Cardiac fibroblast (primary cell): ENCODE data around the gene ANKRD44.

ENCODE experiments used
- DNase-seq, 2 donors: peaks; one replicate each; pipeline versions ENCODE4 v3.0.0 to v3.0.0-alpha.2; 2010; ENCODE audit warnings: low read depth in 2 of 2
- H3K4me3 ChIP-seq, 2 donors: replicated peaks in 1 of 2; 1 replicate in 1 of 2; 2 replicates in 1 of 2; pipeline ENCODE4 v1.5.1; 2011; ENCODE audit warnings: low read depth in 2 of 2, low read length in 2 of 2, mild to moderate bottlenecking in 2 of 2, moderate library complexity in 1 of 2
- CTCF ChIP-seq: IDR thresholded peaks from one replicate; pipeline ENCODE4 v1.5.1; 2011; ENCODE audit warnings: low read depth, mild to moderate bottlenecking, low read length, inconsistent platforms

The ANKRD44 gene

GRCh38 chr2:197274937-197275336 lies 35.6 kb downstream of the ANKRD44 start:
- no peak for DNase-seq
- no peak overlapping the region for H3K4me3 ChIP-seq
- no peak for TF ChIP-seq CTCF

GRCh38 chr2:197274349-197274748 lies 36.2 kb downstream of the ANKRD44 start:
- H3K4me3 ChIP-seq, result no peak overlapping the region
- no peak for TF ChIP-seq CTCF
- DNase-seq, result no peak

- TF ChIP-seq CTCF, result no peak
- DNase-seq, result no peak
- H3K4me3 ChIP-seq, result no peak overlapping the region
These were observed 37.1 kb downstream of the ANKRD44 start for GRCh38 chr2:197273485-197273884.

- TF ChIP-seq CTCF, result no peak
These were observed 40.0 kb downstream of the ANKRD44 start for GRCh38 chr2:197270601-197271000.

GRCh38 chr2:197269815-197270214 lies 40.8 kb downstream of the ANKRD44 start:
- no peak overlapping the region for H3K4me3 ChIP-seq
- no peak for TF ChIP-seq CTCF
- DNase-seq, result no peak

More at GRCh38 chr2:197270601-197271000, 40.0 kb downstream of the ANKRD44 start:
- no peak for DNase-seq
- H3K4me3 ChIP-seq, result no peak overlapping the region

GRCh38 chr2:197268786-197269584 lies 41.6 kb downstream of the ANKRD44 start:
- H3K4me3 ChIP-seq, result no peak overlapping the region
- peak; percentile 41 to 55 for DNase-seq
- no peak for TF ChIP-seq CTCF
